Ovary (tissue), 9 donors: ENCODE measurements around the gene SFXN5. TPM values are rescaled to one million over a fixed set of nuclear protein-coding genes. Genes with fewer than 3 reads are reported as not detected.
"Not testable (repeated sequence)": the region's sequence is repeated elsewhere in the genome, so short reads cannot be mapped to it uniquely, and the experiment has no call there.

Experiments used
- DNase-seq, 5 donors: peaks; one replicate each; pipeline ENCODE4 v3.0.0-alpha.2; 2019 to 2020
- H3K27ac ChIP-seq, 2 donors: fragments of 200-600 bp; one replicate each; pipeline versions ENCODE4 v1.5.1 to v1.8.0; 2019 to 2022
- H3K27me3 ChIP-seq: fragments of 200-600 bp; one replicate; pipeline ENCODE4 v1.8.0; 2022
- H3K36me3 ChIP-seq: fragments of 200-600 bp; sonication (generic); one replicate; pipeline ENCODE4 v1.5.1; 2019
- H3K4me1 ChIP-seq: one replicate; pipeline ENCODE4 v1.8.1; 2013; ENCODE audit warnings: mild to moderate bottlenecking, moderate library complexity; ENCODE audit not compliant: insufficient read depth
- H3K4me3 ChIP-seq: fragments of 200-600 bp; sonication (generic); one replicate; pipeline ENCODE4 v1.5.1; 2017
- H3K9me3 ChIP-seq, 2 donors: fragments of 200-600 bp in 1 of 2; sonication (generic) in 1 of 2; one replicate each; pipeline versions ENCODE4 v1.5.1 to v1.8.1; 2013 to 2019; ENCODE audit warnings: mild to moderate bottlenecking in 1 of 2, moderate library complexity in 1 of 2
- EP300 ChIP-seq: sonication (generic); formaldehyde crosslinking; IDR thresholded peaks from one replicate; pipeline ENCODE4 v1.6.1; 2017; ENCODE audit warnings: antibody characterized with exemption
- POLR2A ChIP-seq: fragments of 450-650 bp; IDR thresholded peaks from one replicate; pipeline ENCODE4 v1.6.1; 2017; ENCODE audit warnings: antibody characterized with exemption, mild to moderate bottlenecking, moderate library complexity
- WGBS, 3 donors: extraction: QIAGEN DNeasy Blood & Tissue Kit in 1 of 3; methylation state at CpG; one replicate each; pipeline versions ENCODE4 v1.1.5 to v1.1.7; 2013 to 2017; 5-methylcytosine and 5-hydroxymethylcytosine counted together
- intact Hi-C, 4 donors: fragments of 100-400 bp; cut with DNase I; formaldehyde crosslinking; loops; one replicate each; pipeline versions ENCODE4 v1.11.0 to v1.15.1; 2022 to 2023
- polyA plus RNA-seq, 2 donors: library from polyadenylated mRNA; stranded (reverse); fragments of 200-250 nt in 1 of 2; fragments of 350-450 nt in 1 of 2; fragmentation: Illumina TruSeq in 1 of 2; extraction: RNeasy Lipid Tissue Mini Kit (QIAGEN cat#74804) in 1 of 2; gene quantifications; one replicate each; pipeline ENCODE4 v1.2.3, GENCODE V29; 2013 to 2014
- total RNA-seq, 7 donors: library from RNA; depleted of rRNA in 2 of 7; stranded (reverse); fragments of >200 nt in 2 of 7; fragmentation: NEBNext Ultra II Directional in 3 of 7; extraction: Animal tissue kit (Norgen Biotek cat#: 25700) in 3 of 7; gene quantifications; one replicate each; pipeline versions ENCODE4 v1.1.0 to v1.2.4, GENCODE V29; 2016 to 2023
- TF ChIP-seq, protein P1 (sequence below), 3 donors: fragments of 450-650 bp in 2 of 3; fragments of 200-600 bp in 1 of 3; IDR thresholded peaks; one replicate each; pipeline versions ENCODE4 v1.5.1 to v1.8.0; 2016 to 2022; ENCODE audit warnings: antibody characterized with exemption in 3 of 3, mild to moderate bottlenecking in 1 of 3
- donor health status: DM: no; HTN: no; CAD: no; lungs with moderate emphysema.
- donor health status: DM: no; HTN: no; CAD: no.
- donor health status: Bipolar disorder and iron deficiency.
- donor health status: DM: yes; HTN: yes; CAD: no.
- donor health status: DM: no; HTN: no; CAD: no.
- donor health status: DM: yes; HTN: yes; CAD: no.

Gene SFXN5
- total and polyA plus RNA-seq, 9 donors = 4.3 to 19.3 (median 11.6) TPM

DNA sequence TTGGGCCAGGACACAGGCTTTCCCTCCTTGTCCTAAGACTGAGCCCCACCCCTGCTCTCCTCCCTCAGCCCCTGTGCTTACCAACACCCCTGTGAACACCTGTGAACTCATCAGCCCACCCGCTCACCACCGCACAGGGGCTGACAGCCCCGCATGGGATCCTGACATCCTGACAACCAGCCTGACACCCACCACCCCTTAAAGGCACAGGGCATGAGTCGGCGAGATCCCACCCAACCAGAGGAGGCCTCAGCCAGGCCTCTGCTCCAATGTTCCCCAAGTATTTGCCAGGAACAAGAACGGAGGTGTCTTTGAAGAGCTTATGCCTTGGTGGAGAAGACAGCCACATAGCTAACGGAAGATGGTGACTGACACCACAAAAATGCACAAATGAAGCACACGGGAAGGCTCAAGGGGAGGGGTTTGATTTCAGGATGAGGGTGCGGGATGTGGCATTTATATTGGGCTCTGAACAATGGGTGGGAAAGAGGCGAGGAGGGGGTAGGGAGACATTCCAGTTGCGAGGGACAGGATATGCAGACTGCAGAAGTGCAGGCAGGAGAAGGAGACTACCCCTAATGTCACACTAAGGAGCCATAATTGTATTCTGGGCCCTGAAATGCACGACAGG lies 30.2 kb upstream of the SFXN5 start:
- TF ChIP-seq POLR2A (no peak), EP300 (no peak)
- TF ChIP-seq, protein P1, sequence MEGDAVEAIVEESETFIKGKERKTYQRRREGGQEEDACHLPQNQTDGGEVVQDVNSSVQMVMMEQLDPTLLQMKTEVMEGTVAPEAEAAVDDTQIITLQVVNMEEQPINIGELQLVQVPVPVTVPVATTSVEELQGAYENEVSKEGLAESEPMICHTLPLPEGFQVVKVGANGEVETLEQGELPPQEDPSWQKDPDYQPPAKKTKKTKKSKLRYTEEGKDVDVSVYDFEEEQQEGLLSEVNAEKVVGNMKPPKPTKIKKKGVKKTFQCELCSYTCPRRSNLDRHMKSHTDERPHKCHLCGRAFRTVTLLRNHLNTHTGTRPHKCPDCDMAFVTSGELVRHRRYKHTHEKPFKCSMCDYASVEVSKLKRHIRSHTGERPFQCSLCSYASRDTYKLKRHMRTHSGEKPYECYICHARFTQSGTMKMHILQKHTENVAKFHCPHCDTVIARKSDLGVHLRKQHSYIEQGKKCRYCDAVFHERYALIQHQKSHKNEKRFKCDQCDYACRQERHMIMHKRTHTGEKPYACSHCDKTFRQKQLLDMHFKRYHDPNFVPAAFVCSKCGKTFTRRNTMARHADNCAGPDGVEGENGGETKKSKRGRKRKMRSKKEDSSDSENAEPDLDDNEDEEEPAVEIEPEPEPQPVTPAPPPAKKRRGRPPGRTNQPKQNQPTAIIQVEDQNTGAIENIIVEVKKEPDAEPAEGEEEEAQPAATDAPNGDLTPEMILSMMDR (IDR thresholded peaks at IDR 0.05) = no peak
- Histone ChIP-seq H3K36me3 (no peaks in the 10 kb centered on the region), H3K27ac (no peak overlapping the region), H3K4me3 (no peak overlapping the region), H3K27me3 (no peaks in the 10 kb centered on the region), H3K4me1 (peaks cover 2% of the 10 kb centered on the region), H3K9me3 (no peaks in the 10 kb centered on the region)
- intact Hi-C loops = loop anchor here in 1 of 4 donors (5.0 kb wide), 1 partner anchor 51 kb away; no protein-coding TSS in a partner anchor
- peak in 1 of 5 donors; percentile 11 for DNase-seq
- WGBS, 3 donors = 85 to 87% (median 86%) methylated on average over 12 of the region's 12 CpGs

DNA sequence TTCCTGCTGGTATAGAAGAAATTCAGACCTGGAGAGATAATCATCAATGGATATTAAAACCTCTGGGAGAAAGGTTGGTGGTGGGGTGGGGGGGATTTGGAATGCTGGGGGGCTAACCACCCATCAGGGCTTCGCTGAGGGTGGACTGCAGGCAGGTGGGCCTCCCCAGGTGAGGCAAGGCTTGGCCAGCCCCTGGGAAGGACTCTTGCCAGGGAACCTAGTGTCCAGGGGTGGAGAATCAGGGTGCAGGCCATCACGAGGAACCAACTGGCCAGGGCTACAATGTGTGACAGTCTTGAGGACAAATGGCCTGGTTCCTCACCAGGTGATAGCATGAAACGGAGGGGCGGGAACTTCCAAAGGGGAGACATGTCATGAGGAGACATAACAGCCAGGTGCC lies 29.4 kb upstream of the SFXN5 start:
- peaks cover 2% of the 10 kb centered on the region for H3K4me1 ChIP-seq
- intact Hi-C loops = loop anchor here in 1 of 4 donors (5.0 kb wide), 1 partner anchor 51 kb away; no protein-coding TSS in a partner anchor
- H3K36me3 ChIP-seq = no peaks in the 10 kb centered on the region
- no peak overlapping the region for H3K4me3 ChIP-seq
- WGBS, 3 donors = 86 to 94% (median 91%) methylated on average over 4 of the region's 4 CpGs
- H3K27me3 ChIP-seq = no peaks in the 10 kb centered on the region
- H3K27ac ChIP-seq = no peak overlapping the region
- TF ChIP-seq POLR2A (no peak), EP300 (no peak)
- TF ChIP-seq, protein P1 (IDR thresholded peaks at IDR 0.05) = no peak
- DNase-seq = no peak
- H3K9me3 ChIP-seq = no peaks in the 10 kb centered on the region

- no peak overlapping the region for H3K4me3 ChIP-seq
- intact Hi-C loops = loop anchor here in 1 of 4 donors (10.0 kb wide), 1 partner anchor 55 kb away; no protein-coding TSS in a partner anchor
- WGBS, 3 donors = 94 to 95% (median 95%) methylated on average over 3 of the region's 3 CpGs
- no peaks in the 10 kb centered on the region for H3K27me3 ChIP-seq
- no peaks in the 10 kb centered on the region for H3K4me1 ChIP-seq
- H3K36me3 ChIP-seq = no peaks in the 10 kb centered on the region
- no peak for DNase-seq
- H3K9me3 ChIP-seq = no peaks in the 10 kb centered on the region
- no peak for TF ChIP-seq EP300
- TF ChIP-seq, protein P1 (IDR thresholded peaks at IDR 0.05) = no peak
- no peak for TF ChIP-seq POLR2A
- no peak overlapping the region for H3K27ac ChIP-seq
These were observed 28.0 kb upstream of the SFXN5 start for GRCh38 chr2:73099486-73099885.

GRCh38 chr2:73095910-73096309 lies 24.4 kb upstream of the SFXN5 start:
- no peak for DNase-seq
- WGBS, 3 donors = 71 to 84% (median 79%) methylated on average over 3 of the region's 3 CpGs
- H3K27me3 ChIP-seq = no peaks in the 10 kb centered on the region
- H3K4me3 ChIP-seq = no peak overlapping the region
- TF ChIP-seq, protein P1 (IDR thresholded peaks at IDR 0.05) = no peak
- no peak for TF ChIP-seq EP300
- TF ChIP-seq POLR2A = no peak
- H3K36me3 ChIP-seq = no peaks in the 10 kb centered on the region
- H3K27ac ChIP-seq = no peak overlapping the region
- no peaks in the 10 kb centered on the region for H3K9me3 ChIP-seq
- intact Hi-C loops = loop anchor here in 1 of 4 donors (10.0 kb wide), 1 partner anchor 59 kb away; no protein-coding TSS in a partner anchor
- H3K4me1 ChIP-seq = no peaks in the 10 kb centered on the region

GRCh38 chr2:73093601-73094218 lies 22.2 kb upstream of the SFXN5 start:
- not testable (repeated sequence) for H3K27me3 ChIP-seq, H3K36me3 ChIP-seq, H3K9me3 ChIP-seq, H3K27ac ChIP-seq, DNase-seq, H3K4me3 ChIP-seq, H3K4me1 ChIP-seq
- WGBS, 3 donors = 88 to 91% (median 88%) methylated on average over 17 of the region's 17 CpGs
- intact Hi-C loops = loop anchor here in 1 of 4 donors (10.0 kb wide), 1 partner anchor 61 kb away; no protein-coding TSS in a partner anchor
